Bronchial epithelial cell (primary cell): ENCODE data around the gene EVX2. TPM values are rescaled to one million over a fixed set of nuclear protein-coding genes. Genes with fewer than 3 reads are reported as not detected.

Experiments
- DNase-seq: peaks from one replicate; pipeline ENCODE4 v3.0.0-alpha.2; 2010; ENCODE audit warnings: low read depth
- FAIRE-seq: peaks from 2 replicates; lab custom pipeline; 2011; peaks lifted over from hg19 to GRCh38; lab: Jason Lieb, UNC
- H3K27me3 ChIP-seq: 2 replicates; pipeline ENCODE4 v1.5.1; 2011; ENCODE audit warnings: low read length; ENCODE audit not compliant: control insufficient read depth, insufficient read depth
- H3K36me3 ChIP-seq: 2 replicates; pipeline ENCODE4 v1.5.1; 2011; ENCODE audit warnings: low read length; ENCODE audit not compliant: control insufficient read depth, insufficient read depth
- H3K4me3 ChIP-seq: 2 replicates; pipeline ENCODE4 v1.5.1; 2011; ENCODE audit warnings: mild to moderate bottlenecking, low read depth, low read length, control low read depth
- CTCF ChIP-seq: IDR thresholded peaks from 2 replicates; pipeline ENCODE4 v1.5.1; 2011; ENCODE audit warnings: mild to moderate bottlenecking, moderate library complexity, low read length, control low read depth, inconsistent platforms; ENCODE audit not compliant: insufficient read depth, severe bottlenecking
- total RNA-seq: library from RNA; depleted of rRNA; stranded (reverse); fragments of >200 nt; gene quantifications from 2 replicates; pipeline ENCODE4 v1.2.1, GENCODE V29; 2014

Gene EVX2
- total RNA-seq, 1 donor from 2014 or later: not detected

- Histone ChIP-seq H3K36me3 (no peaks in the 10 kb centered on the region), H3K27me3 (peaks cover 74% of the 10 kb centered on the region), H3K4me3 (no peak overlapping the region)
- DNase-seq (no peak), FAIRE-seq (no peak)
- TF ChIP-seq CTCF: no peak
Measured at GRCh38 chr2:176095421-176095820, 11.7 kb upstream of the EVX2 start.

GRCh38 chr2:176094349-176094748 lies 10.6 kb upstream of the EVX2 start:
- DNase-seq (no peak), FAIRE-seq (no peak)
- no peaks in the 10 kb centered on the region for H3K36me3 ChIP-seq
- peaks cover 73% of the 10 kb centered on the region for H3K27me3 ChIP-seq
- TF ChIP-seq CTCF: no peak
- no peak overlapping the region for H3K4me3 ChIP-seq

- TF ChIP-seq CTCF: no peak
- H3K36me3 ChIP-seq: no peaks in the 10 kb centered on the region
- no peak overlapping the region for H3K4me3 ChIP-seq
- DNase-seq (no peak), FAIRE-seq (no peak)
- peaks cover 71% of the 10 kb centered on the region for H3K27me3 ChIP-seq
Measured at GRCh38 chr2:176093898-176094249, 10.1 kb upstream of the EVX2 start.

GRCh38 chr2:176093145-176093897 lies 9.6 kb upstream of the EVX2 start:
- DNase-seq: no peak
- peaks cover 72% of the 10 kb centered on the region for H3K27me3 ChIP-seq

GRCh38 chr2:176092270-176093144 lies 8.7 kb upstream of the EVX2 start, which contains the start of gene HOXD13:
Gene HOXD13, plus strand, starts transcription at chr2:176092721. Its CDS starts 170 bp downstream, at chr2:176092891.
- DNase-seq (no peak), FAIRE-seq (no peak)
- Histone ChIP-seq H3K4me3 (no peak within 1 kb of the TSS), H3K36me3 (no peaks in the 10 kb centered on the region), H3K27me3 (peaks cover 72% of the 10 kb centered on the region)
- no peak for TF ChIP-seq CTCF

More at GRCh38 chr2:176093145-176093897, 9.6 kb upstream of the EVX2 start:
- TF ChIP-seq CTCF: no peak
- no peak for FAIRE-seq
- H3K4me3 ChIP-seq: no peak overlapping the region
- no peaks in the 10 kb centered on the region for H3K36me3 ChIP-seq
